SIG-M5 treated with dmso at 0.1 percent for 504 hours (cell line): ENCODE measurements around the gene TWIST2.

Experiments
- DNase-seq: peaks from one replicate; lab custom pipeline; 2025; ENCODE audit not compliant: unreplicated experiment; lab: John Stamatoyannopoulos, UW

Gene TWIST2

DNA sequence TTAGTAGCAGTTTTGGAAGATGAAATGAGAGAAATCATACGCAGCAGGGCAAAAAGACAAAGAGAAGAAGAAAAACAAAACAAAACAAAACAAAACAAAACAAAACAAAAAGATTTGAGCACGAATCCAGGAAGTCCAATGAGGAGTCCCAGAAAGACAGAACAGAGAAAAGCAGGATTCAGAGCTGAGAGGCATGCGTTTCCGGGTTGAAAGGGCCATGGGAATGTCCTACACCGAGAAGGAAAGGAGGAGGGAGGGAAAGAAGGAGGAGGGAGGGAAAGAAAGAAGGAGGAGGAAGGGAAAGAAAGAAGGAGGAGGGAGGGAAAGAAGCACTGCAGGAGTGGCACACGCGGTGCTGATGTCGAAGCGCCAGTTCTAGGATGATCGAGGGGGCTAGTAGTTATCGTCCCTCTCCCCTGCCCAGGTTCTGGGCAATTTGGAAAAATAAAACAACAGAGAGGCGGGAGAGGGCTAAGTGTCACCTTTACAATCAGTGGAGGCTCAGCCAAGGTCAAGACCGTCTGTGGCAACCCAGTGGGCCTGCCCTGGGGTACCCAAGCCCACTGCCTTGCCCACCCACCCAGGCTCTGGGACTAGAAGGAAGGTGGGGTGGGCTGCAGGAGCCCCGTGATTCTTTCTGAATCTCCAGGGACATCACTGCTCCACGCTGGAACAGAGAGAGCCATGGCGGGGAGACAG lies 68.4 kb downstream of the TWIST2 start:
- no peak for DNase-seq

DNA sequence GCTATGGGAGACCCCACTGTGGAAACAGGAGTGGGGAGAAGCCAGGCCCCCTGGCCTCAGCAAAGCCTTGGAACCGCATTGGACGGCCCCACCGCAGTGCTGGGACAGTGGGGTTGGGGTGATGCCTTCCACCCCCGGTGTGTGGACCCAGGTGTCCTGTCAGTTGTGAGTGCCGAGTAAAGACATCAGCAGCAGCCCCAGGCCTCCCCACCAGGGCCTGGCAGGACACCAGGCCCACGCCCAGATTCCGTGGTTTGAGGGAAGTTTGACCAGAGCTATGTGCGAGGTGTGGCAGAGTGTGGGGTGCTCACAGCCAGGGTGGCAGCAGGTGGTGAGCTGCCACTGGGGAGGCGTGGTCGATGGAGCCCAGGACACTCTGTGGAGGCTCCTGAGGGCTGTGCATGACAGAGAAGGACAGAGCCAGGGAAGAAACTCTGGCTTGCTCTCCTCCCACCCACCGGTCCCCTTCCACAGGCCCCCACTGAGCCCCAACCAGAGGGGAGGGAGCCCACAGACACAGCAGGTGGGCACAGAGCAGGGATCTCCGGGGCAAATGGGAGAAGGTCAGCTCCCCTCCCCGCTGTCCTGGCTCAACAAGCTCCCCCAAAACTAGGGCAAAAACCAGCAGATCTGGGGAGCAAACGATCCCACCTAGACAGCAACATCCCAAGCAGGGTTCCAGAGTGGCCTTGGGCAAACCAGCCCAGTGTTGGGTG lies 69.1 kb downstream of the TWIST2 start:
- no peak for DNase-seq

DNA sequence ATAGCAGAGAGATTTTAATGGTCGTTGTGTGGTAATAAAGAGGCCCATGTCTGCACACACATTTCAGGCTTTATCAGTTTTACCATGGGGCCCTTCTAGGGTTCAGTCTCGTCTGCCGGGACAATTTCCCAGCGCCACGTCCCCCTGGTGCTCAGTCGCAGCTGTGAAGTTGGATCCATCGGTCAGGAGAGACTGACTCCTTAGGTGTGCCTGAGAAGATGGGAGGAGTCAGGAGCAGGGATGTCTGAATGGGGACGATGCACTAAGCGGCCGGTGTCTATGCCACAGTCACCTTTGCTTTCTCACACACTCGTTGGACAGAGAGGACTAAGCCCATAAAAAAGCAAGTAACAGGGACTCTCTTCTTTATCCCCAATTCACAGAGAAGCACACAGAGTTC lies 71.4 kb downstream of the TWIST2 start:
- DNase-seq = no peak

DNA sequence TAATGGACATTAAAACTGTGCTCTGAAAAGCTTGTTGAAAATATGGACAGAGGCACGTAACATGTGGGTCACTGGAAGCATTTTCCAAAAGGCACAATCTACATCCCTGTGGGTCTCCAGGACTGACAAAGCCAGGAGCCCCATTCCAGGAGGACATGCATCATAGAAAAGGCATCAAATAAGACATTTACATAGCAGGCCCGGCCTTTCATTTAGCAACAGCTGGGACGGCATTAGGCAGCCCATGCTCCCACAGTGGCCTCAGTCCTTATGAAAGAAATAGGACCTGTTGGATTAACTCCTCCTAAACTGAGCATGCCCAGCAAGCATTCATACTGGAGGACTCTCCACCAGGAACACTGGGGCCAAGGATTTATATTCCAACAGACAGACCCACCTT lies 72.2 kb downstream of the TWIST2 start:
- no peak for DNase-seq

DNA sequence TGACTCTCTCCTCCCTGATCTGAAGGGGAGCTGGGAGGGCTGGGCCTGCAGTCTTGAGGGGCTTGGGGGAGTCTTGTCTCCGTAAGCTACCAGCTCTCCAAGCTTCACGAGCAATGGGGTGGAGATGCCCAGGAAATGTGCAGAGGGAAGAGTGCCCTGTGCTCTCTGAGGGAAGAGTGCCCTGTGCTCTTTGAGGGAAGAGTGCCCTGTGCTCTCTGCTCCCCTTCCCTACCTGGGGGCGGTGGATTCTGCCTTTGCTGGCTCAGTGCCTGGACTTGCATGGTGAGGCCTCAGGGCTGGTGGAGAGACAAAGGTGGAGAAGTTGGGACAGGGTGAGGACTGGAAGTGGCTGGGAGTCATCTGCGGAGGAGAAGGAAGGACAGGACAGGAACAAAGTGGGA lies 72.7 kb downstream of the TWIST2 start:
- no peak for DNase-seq

DNA sequence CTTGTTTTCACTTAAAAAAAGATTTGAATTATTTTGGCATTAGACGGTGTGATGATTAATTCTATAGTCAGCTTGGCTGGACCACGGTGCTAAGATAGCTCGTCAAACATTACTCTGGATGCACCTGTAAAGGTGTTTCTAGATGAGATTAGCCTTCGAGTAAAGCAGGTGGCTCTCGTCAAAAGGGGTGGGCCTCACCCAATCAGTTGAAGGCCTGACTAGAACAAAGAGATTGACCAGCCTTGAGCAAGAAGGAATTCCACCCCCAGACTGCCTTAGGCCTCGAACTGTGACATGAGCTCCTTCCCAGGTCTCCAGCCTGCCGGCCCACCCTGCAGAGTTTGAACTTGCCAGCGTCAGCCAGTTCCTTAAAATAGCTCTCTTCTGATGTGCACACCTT lies 73.4 kb downstream of the TWIST2 start:
- no peak for DNase-seq

DNA sequence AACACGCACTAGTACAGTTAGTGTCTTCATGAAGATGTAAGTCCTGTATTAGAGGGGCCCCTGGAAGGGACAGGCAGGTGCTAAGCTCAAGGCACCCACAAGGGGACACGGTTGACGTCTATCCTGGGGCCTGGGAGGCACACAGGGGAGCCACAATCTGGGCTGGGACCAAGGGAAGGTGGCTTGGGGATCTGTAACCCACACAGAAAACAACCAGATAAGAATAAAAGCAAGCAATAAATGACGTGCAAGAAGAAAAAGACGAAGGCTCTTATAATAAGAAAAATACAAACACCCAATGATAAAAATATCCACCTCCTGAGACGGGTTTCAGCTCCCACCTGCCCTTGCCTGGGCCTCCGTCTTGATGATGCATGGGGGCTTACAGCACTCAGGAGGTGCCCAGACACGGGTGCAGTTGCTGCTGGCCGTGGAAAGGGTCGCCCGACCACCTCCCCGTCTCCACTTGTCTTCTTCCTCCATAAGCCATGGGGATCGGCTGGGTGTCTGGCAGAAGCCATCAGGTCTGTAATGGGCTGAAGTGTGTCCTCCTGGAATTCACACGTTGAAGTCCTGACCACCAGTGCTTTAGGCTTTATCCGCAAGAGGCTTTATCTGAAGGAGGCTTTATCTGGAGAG lies 73.9 kb downstream of the TWIST2 start:
- no peak for DNase-seq

DNA sequence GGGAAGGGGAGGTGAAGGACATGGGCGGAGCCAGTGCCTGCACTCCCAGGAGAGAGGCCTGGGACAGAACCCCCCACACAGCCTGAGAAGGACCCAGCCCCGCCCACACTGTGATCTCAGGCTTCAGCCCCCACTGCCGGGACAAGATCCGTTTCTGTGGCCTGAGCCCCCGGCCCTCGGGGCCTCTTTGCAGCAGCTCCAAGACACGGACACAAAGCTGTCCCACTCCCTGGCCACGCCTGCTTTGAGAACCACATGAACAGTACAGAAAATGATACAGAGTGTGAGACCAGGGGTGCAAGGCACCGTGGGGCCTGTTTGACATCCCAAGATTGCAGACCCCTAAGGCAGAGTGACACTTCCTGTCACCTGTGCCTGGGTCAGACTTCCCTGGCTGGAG lies 74.5 kb downstream of the TWIST2 start:
- no peak for DNase-seq

DNA sequence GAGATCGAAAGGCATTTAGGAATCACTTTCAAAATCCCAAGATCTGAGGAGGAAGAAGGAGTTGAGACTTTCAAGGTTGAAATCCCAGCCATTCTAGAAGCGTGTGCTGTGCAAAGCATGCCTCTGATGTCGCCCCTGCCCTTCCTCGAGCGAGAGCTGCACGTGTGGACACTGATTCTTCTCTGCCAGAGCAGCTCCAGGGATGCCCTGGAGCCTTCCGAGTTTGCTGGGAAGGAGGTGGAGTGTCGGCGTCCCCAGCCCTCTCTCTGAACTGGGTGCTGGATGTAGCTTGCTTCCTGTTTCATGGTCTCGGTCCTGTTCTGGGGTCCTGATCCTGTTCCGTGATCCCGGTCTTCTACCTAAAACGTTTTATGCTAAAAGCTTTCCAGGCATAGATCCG lies 76.1 kb downstream of the TWIST2 start:
- no peak for DNase-seq

DNA sequence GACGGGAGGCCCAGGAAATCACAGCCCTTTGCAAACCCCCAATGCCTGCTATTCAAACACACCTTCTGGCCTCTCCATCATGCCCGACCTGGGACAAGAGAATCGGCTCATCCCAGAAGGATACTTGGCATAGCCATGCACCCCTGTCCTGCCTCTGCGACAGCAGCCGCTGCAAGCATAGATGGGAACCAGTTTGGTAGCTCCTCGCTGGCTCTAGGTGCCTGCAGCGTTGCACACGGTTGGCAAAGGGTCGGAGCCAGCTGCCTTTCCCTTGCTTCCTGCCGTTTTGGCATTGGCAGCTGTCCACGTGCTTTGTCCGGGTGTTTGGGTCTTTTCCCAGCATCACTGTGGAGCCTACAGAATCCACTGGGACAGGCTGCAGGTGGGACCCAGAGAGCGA lies 76.9 kb downstream of the TWIST2 start:
- no peak for DNase-seq

DNA sequence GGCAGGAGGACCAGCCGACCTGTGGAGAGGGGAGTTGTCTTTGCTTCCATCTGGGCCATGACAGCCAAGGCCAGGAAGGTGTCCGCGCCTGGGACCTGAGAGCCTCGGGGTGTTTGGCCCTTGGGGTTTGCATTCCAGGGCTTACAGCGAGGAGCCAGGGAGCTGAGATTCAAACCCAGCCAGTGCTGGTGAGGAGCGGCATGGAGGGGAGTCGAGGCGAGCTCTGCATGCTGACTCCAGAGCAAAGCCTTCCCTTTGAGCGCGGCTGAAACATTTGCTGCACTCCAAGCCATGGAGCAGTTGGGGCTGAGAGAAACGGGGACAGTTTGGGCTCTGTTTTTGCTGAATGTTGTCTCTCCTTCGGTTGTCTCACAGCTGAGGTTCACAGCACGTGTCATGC lies 77.4 kb downstream of the TWIST2 start:
- DNase-seq = no peak

DNA sequence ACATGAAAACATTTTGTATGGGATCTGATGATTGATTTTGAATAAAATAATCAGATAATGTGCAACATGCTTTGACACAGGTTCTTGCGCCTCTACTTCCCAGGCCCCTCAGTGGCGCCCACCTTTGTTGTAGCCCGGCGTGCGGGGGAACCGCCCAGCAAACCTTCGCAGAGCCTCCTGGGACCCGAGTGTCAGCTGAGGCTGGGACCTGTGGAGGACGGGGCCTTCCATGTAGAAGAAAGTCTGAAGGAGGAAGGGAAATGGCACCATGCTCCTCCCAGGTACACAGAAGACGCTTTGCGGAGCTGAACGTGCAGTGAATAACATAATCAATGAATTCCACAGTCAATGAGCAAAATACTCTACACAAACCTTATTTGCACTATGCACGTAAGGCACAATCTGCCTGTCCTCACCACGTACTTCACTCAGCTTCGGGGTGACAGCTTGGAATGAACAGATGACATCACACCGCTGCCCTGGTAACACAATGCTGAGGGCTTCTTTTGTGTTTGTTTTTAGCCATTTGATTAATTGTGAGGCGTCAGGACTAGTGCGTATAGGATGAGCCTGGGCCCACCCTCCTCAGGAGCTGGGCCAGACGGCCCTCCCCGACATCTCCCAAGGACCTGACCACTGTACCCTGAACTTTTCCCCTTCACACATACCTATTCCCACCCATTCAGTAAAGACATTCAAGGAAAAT lies 78.1 kb downstream of the TWIST2 start:
- DNase-seq = no peak

DNA sequence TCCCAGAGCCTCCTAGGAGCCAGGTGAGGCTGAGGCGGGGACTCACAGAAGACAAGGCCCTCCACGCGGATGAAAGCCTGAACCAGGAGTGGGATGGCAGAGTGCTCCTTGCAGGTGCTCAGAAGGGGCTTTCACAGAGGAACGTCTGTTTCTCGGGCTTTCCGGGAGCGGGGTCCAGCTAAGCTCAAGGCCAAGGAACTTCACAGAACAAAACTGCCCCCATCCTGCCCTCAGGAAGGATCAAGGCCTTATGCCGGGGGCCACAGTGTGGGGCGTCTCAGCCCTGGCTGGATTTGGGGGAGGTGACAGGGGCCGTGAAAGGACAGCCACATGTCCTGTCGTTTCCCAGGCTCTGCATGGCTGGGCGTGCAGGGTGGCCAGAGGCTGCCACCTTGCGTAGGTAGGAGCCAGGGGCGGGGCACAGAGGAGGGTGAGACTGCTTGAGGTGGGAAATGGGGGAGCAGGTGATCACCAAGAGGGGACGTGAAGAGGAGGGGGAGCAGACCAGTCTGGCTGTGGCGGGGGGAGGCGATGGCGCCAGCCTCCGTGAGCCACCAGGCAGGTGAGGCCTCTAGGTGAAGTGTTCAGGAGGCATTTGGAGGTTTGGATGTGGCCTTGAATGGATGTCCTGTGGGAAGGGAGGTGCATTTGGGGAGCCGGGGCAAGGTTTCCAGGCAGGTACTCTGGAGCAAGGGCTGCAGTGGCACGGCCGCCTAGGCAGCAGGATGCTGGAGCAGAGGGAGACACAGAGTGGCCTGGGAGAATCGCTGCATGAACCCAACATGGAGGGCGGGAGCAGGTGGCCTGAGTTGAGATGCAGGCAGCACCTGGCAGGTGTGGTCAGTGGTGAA lies 79.1 kb downstream of the TWIST2 start:
- DNase-seq = no peak

DNA sequence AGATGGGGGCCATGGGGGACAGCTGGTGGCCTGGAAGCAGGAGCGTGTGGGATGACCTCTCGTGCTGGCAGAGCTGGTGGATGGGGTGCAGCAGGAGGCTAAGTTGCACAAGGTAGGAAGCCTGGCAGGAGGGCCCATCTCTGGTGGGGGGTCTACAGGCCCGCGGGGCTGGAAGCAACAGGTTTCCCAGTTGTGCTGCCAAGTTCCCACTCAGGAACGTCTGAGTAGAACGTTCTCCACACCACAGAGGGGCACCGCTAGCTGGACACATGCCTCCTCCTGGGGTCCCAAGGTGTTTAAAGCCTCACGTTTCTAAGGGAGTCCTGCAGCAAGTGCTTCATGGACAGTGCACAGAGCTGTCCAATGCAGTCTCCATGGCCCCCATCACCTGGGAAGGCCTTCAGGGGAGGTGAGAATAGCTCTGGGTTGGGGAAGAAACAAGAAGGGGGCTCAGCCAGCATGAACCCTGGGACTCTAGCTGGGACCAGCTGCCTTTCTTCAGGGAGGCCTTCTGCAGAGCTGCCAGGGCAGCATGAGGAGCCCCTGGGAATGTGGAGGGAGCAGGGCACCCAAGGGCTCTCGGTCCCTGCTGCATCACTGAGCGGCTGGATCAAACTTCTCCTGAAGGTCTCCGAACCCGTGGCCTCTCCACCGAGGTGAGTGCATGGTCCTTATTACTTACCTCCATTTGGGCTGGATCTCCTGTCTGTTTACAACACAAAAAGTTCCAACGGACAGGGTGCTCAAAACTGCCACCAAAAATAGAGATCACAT lies 80.0 kb downstream of the TWIST2 start:
- no peak for DNase-seq

DNA sequence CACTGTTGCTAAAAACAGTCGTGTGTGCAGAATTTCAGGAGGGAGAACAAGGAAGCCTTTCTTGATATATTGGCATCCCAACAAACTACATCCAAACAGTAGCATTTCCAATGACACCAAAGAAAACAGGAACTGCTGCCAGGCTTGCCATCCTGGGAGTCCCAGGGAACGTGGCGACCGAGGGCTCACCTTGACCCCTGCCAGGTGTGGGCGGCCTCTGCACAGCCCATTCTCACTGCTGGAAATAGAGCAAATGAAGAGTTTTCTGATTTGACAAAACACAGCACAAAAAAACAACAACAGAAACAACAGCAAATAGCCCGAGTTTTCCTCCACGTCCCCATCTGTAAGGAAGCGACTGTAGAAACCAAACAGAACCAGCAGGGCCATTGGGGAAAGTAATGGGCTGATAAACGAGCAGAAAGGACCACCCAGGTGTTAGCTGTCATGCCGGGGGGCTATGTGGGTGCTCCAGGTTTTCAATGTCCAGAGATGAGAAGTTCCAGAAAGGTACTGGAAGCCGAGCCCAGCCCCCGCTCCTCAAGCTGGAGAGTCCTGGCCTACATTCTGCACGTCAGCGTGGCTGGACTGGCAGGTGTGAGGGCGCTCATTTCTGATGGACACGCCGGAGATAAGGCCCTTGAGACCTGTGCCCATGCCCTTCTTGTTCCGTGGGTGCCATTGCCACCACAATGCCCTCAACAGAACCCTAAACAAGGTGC lies 80.8 kb downstream of the TWIST2 start:
- DNase-seq = no peak

DNA sequence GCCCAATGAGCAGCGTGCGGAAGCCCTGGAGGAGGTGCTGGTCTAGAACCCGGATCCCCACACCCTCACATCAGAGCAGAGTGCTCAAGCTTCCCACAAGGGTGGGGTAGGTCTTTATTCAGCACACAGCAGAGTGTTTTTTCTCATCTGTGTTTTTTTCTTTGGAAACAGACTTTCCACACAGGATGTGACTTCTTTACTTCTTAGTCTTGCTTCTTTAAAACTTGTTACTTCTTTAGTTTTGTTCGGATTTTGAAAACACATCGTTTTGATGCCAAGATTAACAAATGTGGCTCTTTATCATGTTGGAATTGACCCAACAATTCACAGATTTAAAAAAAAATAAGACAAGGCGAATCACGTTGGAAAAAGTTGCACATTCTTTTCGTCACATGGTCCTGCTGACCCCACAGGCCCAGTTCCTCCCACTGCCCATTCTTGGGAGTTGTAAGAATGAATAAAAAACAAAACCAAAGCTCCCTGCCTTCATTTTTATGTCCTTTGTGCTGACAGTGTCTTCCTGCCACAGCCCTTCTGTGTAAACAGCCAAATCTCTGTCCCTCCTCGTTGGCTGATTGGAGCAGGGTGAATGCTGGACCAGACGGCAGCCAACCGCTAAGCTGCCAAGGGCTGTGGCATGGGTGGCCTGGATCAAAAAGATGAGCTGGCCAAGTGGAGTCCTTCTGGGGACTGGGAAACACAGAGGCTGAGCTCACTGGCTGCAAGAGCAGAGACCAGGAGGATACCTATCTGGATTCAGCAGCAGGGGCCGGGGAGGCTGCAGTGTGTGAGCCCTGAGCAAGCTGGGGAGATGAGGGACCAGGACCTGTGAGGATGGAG lies 81.6 kb downstream of the TWIST2 start:
- DNase-seq = no peak

DNA sequence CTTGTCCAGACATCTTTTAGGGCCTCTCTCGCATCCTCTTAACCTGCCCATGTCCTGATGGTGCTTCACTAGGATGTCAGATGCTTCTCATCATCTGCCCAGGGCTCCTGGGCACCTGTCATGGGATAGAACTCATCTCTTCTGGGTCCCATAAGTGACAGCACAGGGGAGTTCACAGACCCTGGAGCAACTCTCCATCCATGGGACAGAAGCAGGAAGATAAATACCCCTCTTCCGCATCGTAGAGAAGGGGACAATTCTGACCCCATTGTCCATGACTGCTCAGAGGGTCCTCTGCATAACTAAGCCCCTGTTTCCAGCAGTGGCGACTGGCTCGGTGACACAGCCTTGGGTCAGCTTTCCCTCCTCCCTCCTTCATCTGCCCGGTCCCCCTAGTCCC lies 82.3 kb downstream of the TWIST2 start:
- no peak for DNase-seq

DNA sequence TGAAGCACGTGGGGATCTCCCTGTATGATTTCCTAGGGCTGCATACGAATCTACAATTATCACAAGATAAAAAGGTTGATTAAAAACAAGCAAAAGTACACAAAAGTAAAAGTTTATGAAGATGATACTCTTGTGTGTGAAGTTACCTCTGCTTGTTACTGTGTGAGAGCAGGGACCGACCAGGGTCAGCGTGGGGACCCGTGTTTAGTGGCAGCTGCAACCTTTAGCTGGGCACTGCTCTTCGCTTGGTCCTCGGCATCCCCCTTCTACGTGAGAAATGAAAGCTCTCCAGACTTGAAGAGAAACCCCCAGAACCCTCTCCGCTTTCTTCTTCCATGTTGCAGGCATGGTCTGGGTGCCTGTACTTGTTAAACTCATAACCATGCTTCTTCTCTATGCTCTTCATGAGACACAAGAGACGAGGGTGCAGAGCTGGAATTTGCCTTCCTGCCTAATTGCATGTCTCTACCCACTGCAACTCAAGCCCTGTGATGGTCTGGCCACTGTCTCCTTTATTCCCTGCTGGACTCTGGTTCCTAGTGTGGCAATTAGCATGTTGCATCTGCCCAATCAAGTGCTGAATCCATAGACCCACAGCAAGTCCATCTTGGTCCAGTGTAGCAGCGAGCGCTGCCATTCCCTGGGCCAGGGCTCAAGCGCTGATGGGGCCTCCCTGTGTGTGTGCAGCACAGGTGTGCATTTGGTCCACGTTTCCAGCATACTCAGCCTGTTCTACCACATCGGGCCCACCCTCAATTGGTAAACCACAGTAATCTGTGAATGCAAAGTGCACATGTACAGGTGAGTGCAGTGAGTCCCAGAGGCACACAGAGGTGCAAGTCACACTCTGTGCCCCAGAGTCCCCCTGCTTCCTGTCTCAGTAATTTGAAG lies 88.5 kb downstream of the TWIST2 start:
- DNase-seq = no peak
